K562 treated with DMSO at 1 percent for 48 hours (cell line): ENCODE measurements around the gene VCAN. TPM values are rescaled to one million over a fixed set of nuclear protein-coding genes. Genes with fewer than 3 reads are reported as not detected.

Experiments
- total RNA-seq: library from RNA; unstranded; fragments of 300-600 nt; gene quantifications from 2 replicates; pipeline ENCODE4 v1.2.3, GENCODE V29; 2022; ENCODE audit warnings: low replicate concordance; ENCODE audit errors: extremely low read depth

The VCAN gene
- total RNA-seq = not detected in 2 replicates

DNA sequence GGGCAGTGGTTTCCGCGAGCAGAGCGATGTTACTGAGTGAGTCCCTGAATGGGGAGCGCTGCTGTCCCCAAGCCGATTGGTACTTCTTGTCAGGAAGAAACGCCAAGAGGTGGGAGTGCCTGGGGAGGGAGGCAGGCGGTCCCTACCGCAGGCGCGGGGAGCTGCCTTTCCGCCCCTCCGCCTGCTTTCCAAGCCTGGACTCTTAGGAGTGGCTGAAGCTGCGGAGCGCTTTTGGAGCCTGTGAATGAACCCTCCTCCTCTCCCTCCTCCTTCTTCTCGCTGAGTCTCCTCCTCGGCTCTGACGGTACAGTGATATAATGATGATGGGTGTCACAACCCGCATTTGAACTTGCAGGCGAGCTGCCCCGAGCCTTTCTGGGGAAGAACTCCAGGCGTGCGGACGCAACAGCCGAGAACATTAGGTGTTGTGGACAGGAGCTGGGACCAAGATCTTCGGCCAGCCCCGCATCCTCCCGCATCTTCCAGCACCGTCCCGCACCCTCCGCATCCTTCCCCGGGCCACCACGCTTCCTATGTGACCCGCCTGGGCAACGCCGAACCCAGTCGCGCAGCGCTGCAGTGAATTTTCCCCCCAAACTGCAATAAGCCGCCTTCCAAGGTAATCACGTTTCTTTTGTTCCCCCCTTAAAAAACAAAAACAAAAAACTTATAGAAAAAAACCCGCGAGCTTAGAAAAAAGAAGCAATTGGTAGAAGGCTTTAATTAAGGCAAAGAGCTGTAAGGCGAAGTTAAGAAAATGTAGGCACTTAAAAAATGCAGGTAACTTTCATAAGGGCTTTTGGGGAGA lies at the start of gene VCAN:
Gene VCAN (plus strand): TSS at position 340 of the 808 bp plus-strand sequence. CDS start 11,775 bp downstream, outside the sequence.

Other genes with a start within 250 kb of the VCAN start
- gene HAPLN1, start 249.1 kb downstream of the VCAN start, total RNA-seq = not detected in 2 replicates